ENCODE data around the gene PDZRN3. TPM values are rescaled to one million over a fixed set of nuclear protein-coding genes. Genes with fewer than 3 reads are reported as not detected.

The PDZRN3 gene
- total RNA-seq, 1 experiment from 2014 or later: 0.17 TPM

GRCh38 chr3:73609315-73609641, 15.5 kb downstream of the PDZRN3 start:
- Histone ChIP-seq H3K4me2 (ENCODE audit: low read length) (no peak overlapping the region), H2AFZ (ENCODE audit: low read depth, low read length, poor library complexity, severe bottlenecking) (no peak overlapping the region), H3K9me2 (ENCODE audit: insufficient read depth) (no peaks in the 10 kb centered on the region), H3K27me3 (ENCODE audit: insufficient read depth, low read length) (no peaks in the 10 kb centered on the region), H3K4me1 (ENCODE audit: control insufficient read depth in 1 of 2, insufficient read depth in 2 of 2, low read length in 2 of 2) (no peaks in the 10 kb centered on the region), H3K27ac (ENCODE audit: low read depth, low read length) (no peak overlapping the region), H3K4me3 (replicated peaks in 1 of 2; ENCODE audit: low read depth in 1 of 2, low read length in 2 of 2) (no peak overlapping the region), H3K36me3 (ENCODE audit: control insufficient read depth in 1 of 2, insufficient read depth in 2 of 2, low read length in 2 of 2) (no peaks in the 10 kb centered on the region), H3K9me3 (ENCODE audit: control insufficient read depth in 1 of 2, insufficient read depth in 1 of 2, low read depth in 1 of 2, low read length in 2 of 2) (peaks cover 0 to 2% of the 10 kb centered on the region in 2 experiments; a peak in 1 of 4 replicates), H3K79me2 (ENCODE audit: insufficient read depth, low read length) (no peaks in the 10 kb centered on the region), H3K9ac (ENCODE audit: low read length) (no peak overlapping the region), H4K20me1 (ENCODE audit: insufficient read depth) (no peaks in the 10 kb centered on the region)
- intact Hi-C loops (cut with micrococcal nuclease): no loop called here
- CTCF ChIA-PET: no interaction called here
- RAD21 ChIA-PET (ENCODE audit: low non-redundant PET in 1 of 2, low total read pairs in 2 of 2, uncharacterized antibody in 2 of 2, unreplicated experiment in 2 of 2): no interaction called here
- POLR2A ChIA-PET: no interaction called here
- no TSS peak for BruUV-seq (replicated peaks)
- TF ChIP-seq CBX3 (IDR thresholded peaks at IDR 0.05; ENCODE audit: low read depth) (no peak), SP1 (IDR thresholded peaks at IDR 0.05; ENCODE audit: low read depth) (no peak), SRF (IDR thresholded peaks at IDR 0.05; ENCODE audit: low read depth) (no peak), YY1 (IDR thresholded peaks at IDR 0.05; ENCODE audit: extremely low read depth, insufficient replicate concordance, low read depth, low read length) (no peak), TCF7L2 (IDR thresholded peaks at IDR 0.05; ENCODE audit: borderline replicate concordance, extremely low read depth, insufficient read depth, insufficient read length) (no peak), SIN3A (IDR thresholded peaks at IDR 0.05; ENCODE audit: low read depth) (no peak), POLR2A (IDR thresholded peaks at IDR 0.05; ENCODE audit: borderline replicate concordance, extremely low read depth, insufficient read depth, insufficient read length) (no peak), EGR1 (IDR thresholded peaks at IDR 0.05; ENCODE audit: low read depth) (no peak), ZFX (IDR thresholded peaks at IDR 0.05) (no peak), EZH2 (IDR thresholded peaks at IDR 0.05) (no peak), REST (IDR thresholded peaks at IDR 0.05; ENCODE audit: low read depth) (no peak), MAX (IDR thresholded peaks at IDR 0.05) (no peak), ZNF274 (IDR thresholded peaks at IDR 0.05; ENCODE audit: low read depth, low read length) (no peak), CEBPB (IDR thresholded peaks at IDR 0.05; ENCODE audit: low read depth) (no peak), POLR2AphosphoS5 (IDR thresholded peaks at IDR 0.05; ENCODE audit: low read depth, low read length) (no peak)
- ATAC-seq (no peak), DNase-seq (ENCODE audit: low read depth, low spot score) (no peak)

Data from HCT116 (cell line).